Neural cell (in vitro differentiated cells): ENCODE data around the gene HRAS.

Experiments
- EP300 ChIP-seq: fragments of 450-650 bp; conservative IDR thresholded peaks from 2 replicates; pipeline ENCODE4 v1.6.1; 2014; ENCODE audit warnings: antibody characterized with exemption, mild to moderate bottlenecking, moderate library complexity; ENCODE audit not compliant: poor library complexity, severe bottlenecking
- EZH2 ChIP-seq: fragments of 200-600, 300-800 bp; shearing (Covaris generic), sonication (generic); IDR thresholded peaks from 2 replicates; pipeline ENCODE4 v1.6.1; 2014; ENCODE audit warnings: antibody characterized with exemption, low read length, borderline replicate concordance, mild to moderate bottlenecking; ENCODE audit not compliant: insufficient read depth, poor library complexity, severe bottlenecking
- MXI1 ChIP-seq: fragments of 450-650 bp; conservative IDR thresholded peaks from 2 replicates; pipeline ENCODE4 v1.6.1; 2014; ENCODE audit warnings: antibody characterized with exemption, mild to moderate bottlenecking; ENCODE audit not compliant: poor library complexity, severe bottlenecking
- RAD21 ChIP-seq: fragments of 450-650 bp; conservative IDR thresholded peaks from 2 replicates; pipeline ENCODE4 v1.6.1; 2014; ENCODE audit warnings: antibody characterized with exemption, mild to moderate bottlenecking, moderate library complexity
- REST ChIP-seq: IDR thresholded peaks from 2 replicates; pipeline ENCODE4 v1.6.1; 2012; ENCODE audit warnings: borderline replicate concordance
- TAF1 ChIP-seq: IDR thresholded peaks from 2 replicates; pipeline ENCODE4 v1.6.1; 2012; ENCODE audit warnings: low read depth
- TF ChIP-seq, protein P1 (sequence below): fragments of 450-650 bp; IDR thresholded peaks from 2 replicates; pipeline ENCODE4 v1.5.1; 2014; ENCODE audit warnings: antibody characterized with exemption, mild to moderate bottlenecking, moderate library complexity; ENCODE audit not compliant: poor library complexity, severe bottlenecking

DNA sequence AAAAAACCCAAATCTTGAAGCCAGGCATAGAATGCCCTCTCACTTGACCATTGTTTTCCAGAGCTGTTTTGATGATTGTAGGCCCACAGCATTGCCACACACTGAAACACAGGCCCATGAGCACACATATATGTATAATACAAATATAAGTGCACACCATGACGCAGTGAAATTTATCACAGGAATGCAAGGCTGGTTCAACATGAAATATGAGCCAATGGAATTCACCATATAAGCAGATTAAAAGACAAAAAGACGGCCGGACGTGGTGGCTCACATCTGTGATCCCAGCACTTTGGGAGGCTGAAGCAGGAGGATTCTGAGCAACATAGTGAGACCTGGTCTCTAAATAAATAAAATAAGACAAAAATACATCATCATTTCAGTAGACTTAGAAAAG, 19.0 kb downstream of the HRAS start:
- TF ChIP-seq, protein P1, sequence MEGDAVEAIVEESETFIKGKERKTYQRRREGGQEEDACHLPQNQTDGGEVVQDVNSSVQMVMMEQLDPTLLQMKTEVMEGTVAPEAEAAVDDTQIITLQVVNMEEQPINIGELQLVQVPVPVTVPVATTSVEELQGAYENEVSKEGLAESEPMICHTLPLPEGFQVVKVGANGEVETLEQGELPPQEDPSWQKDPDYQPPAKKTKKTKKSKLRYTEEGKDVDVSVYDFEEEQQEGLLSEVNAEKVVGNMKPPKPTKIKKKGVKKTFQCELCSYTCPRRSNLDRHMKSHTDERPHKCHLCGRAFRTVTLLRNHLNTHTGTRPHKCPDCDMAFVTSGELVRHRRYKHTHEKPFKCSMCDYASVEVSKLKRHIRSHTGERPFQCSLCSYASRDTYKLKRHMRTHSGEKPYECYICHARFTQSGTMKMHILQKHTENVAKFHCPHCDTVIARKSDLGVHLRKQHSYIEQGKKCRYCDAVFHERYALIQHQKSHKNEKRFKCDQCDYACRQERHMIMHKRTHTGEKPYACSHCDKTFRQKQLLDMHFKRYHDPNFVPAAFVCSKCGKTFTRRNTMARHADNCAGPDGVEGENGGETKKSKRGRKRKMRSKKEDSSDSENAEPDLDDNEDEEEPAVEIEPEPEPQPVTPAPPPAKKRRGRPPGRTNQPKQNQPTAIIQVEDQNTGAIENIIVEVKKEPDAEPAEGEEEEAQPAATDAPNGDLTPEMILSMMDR = no peak
- TF ChIP-seq TAF1 (no peak), RAD21 (no peak), EP300 (no peak), EZH2 (no peak), MXI1 (no peak), REST (no peak)
